Testis (tissue), 2 donors: ENCODE measurements around the gene RNASEH2A.

Experiments used
- CTCF ChIP-seq, 3 experiments: fragments of 450-650 bp in 2 of 3; fragments of 200-600 bp in 1 of 3; sonication (generic) in 1 of 3; IDR thresholded peaks; one replicate each; pipeline ENCODE4 v1.5.1; 2016 to 2019; ENCODE audit warnings: antibody characterized with exemption in 3 of 3, mild to moderate bottlenecking in 2 of 3, moderate library complexity in 1 of 3
- POLR2A ChIP-seq: fragments of 450-650 bp; IDR thresholded peaks from one replicate; pipeline ENCODE4 v1.6.1; 2017; ENCODE audit warnings: antibody characterized with exemption, mild to moderate bottlenecking, moderate library complexity

GRCh38 chr19:12800466-12800770 lies 6.0 kb upstream of the RNASEH2A start:
- no peak for TF ChIP-seq CTCF (IDR thresholded peaks at IDR 0.05)
- TF ChIP-seq POLR2A, result no peak
